HG03521 (cell line): ENCODE results near the gene SAMD10.
"Not testable (repeated sequence)": the region's sequence is repeated elsewhere in the genome, so short reads cannot be mapped to it uniquely, and the experiment has no call there.

ENCODE experiments used
- ATAC-seq: cut with Tn5 transposase; IDR thresholded peaks from one replicate; pipeline ENCODE4 v1.9.1; 2021; ENCODE audit warnings: mild to moderate bottlenecking, moderate library complexity; ENCODE audit not compliant: unreplicated experiment

The SAMD10 gene

GRCh38 chr20:63969838-63970713 is 9.4 kb downstream of the SAMD10 start, which contains the start of gene ZNF512B:
TSS of gene ZNF512B (minus strand) at chr20:63969930. CDS start at chr20:63967950, 1,980 bp downstream.
- ATAC-seq, result no peak

GRCh38 chr20:63968928-63969760 is 10.3 kb downstream of the SAMD10 start:
- ATAC-seq, result no peak

GRCh38 chr20:63968136-63968927 is 11.1 kb downstream of the SAMD10 start:
- ATAC-seq, result no peak

- ATAC-seq, result no peak
These were observed 11.9 kb downstream of the SAMD10 start for GRCh38 chr20:63967330-63968135.

GRCh38 chr20:63966944-63967322 is 12.5 kb downstream of the SAMD10 start:
- ATAC-seq, result no peak

GRCh38 chr20:63966172-63966943 is 13.1 kb downstream of the SAMD10 start:
- ATAC-seq, result no peak

- ATAC-seq, result no peak
These were observed 15.0 kb downstream of the SAMD10 start for GRCh38 chr20:63964412-63964811.

- no peak for ATAC-seq
These were observed 15.6 kb downstream of the SAMD10 start for GRCh38 chr20:63963784-63964301.

- ATAC-seq, result no peak
These were observed 16.1 kb downstream of the SAMD10 start for GRCh38 chr20:63963348-63963741.

- ATAC-seq, result no peak
These were observed 16.8 kb downstream of the SAMD10 start for GRCh38 chr20:63962426-63963347.

GRCh38 chr20:63961664-63962425 is 17.6 kb downstream of the SAMD10 start:
- ATAC-seq, result no peak

- ATAC-seq, result not testable (repeated sequence)
These were observed 18.5 kb downstream of the SAMD10 start for GRCh38 chr20:63960654-63961621.

GRCh38 chr20:63959699-63960075 is 19.8 kb downstream of the SAMD10 start:
- ATAC-seq, result no peak

GRCh38 chr20:63958964-63959698 is 20.3 kb downstream of the SAMD10 start:
- no peak for ATAC-seq

- ATAC-seq, result no peak
These were observed 21.0 kb downstream of the SAMD10 start for GRCh38 chr20:63958471-63958870.
